Gastrocnemius medialis (tissue), 4 donors: ENCODE results near the gene EXOC2. TPM values are rescaled to one million over a fixed set of nuclear protein-coding genes. Genes with fewer than 3 reads are reported as not detected.

Source experiments
- ATAC-seq, 2 donors: fragments of 150-250 bp; one replicate each; pipeline ENCODE4 v1.9.1; 2016
- DNase-seq, 2 donors: peaks; one replicate each; pipeline ENCODE4 v3.0.0-alpha.2; 2019
- H3K27ac ChIP-seq, 4 donors: fragments of 200-600 bp; sonication (generic); 1 replicate in 1 of 4; 2 replicates in 3 of 4; pipeline ENCODE4 v1.5.1; 2016 to 2018; ENCODE audit warnings: mild to moderate bottlenecking in 2 of 4, moderate library complexity in 1 of 4
- H3K27me3 ChIP-seq, 3 donors: fragments of 200-600 bp; sonication (generic) in 2 of 3; 1 replicate in 1 of 3; 2 replicates in 2 of 3; pipeline versions ENCODE4 v1.5.1 to v1.6.0; 2016 to 2019; ENCODE audit warnings: mild to moderate bottlenecking in 1 of 3, moderate library complexity in 1 of 3
- H3K36me3 ChIP-seq, 2 donors: fragments of 200-600 bp; sonication (generic) in 1 of 2; one replicate each; pipeline ENCODE4 v1.5.1; 2017 to 2018
- H3K4me1 ChIP-seq, 2 donors: fragments of 200-600 bp; sonication (generic) in 1 of 2; one replicate each; pipeline ENCODE4 v1.5.1; 2016 to 2017; ENCODE audit warnings: mild to moderate bottlenecking in 2 of 2
- H3K4me3 ChIP-seq, 4 donors: fragments of 200-600 bp; sonication (generic) in 3 of 4; 1 replicate in 1 of 4; 2 replicates in 3 of 4; pipeline ENCODE4 v1.5.1; 2016 to 2019; ENCODE audit warnings: mild to moderate bottlenecking in 2 of 4
- H3K9me3 ChIP-seq, 3 donors: fragments of 200-600 bp; sonication (generic) in 2 of 3; 1 replicate in 1 of 3; 2 replicates in 2 of 3; pipeline ENCODE4 v1.5.1; 2016 to 2019
- POLR2A ChIP-seq, 2 donors: fragments of 450-650 bp; IDR thresholded peaks; one replicate each; pipeline ENCODE4 v1.6.1; 2017; ENCODE audit warnings: antibody characterized with exemption in 2 of 2, mild to moderate bottlenecking in 2 of 2, moderate library complexity in 2 of 2
- in situ Hi-C, 4 donors: fragments of 200-750 bp; cut with MboI; loops; one replicate each; pipeline versions ENCODE4 v1.15.0 to v1.8.0; 2017; ENCODE audit warnings: low sequenced_read_pairs in 4 of 4
- intact Hi-C: fragments of 100-400 bp; cut with DNase I; formaldehyde crosslinking; loops from one replicate; pipeline ENCODE4 v1.15.1; 2023; ENCODE audit warnings: low total_unique reads
- total RNA-seq, 4 donors: library from RNA; depleted of rRNA; stranded (reverse); fragments of >200 nt; gene quantifications; one replicate each; pipeline versions ENCODE4 v1.1.0 to v1.2.3, GENCODE V29; 2016
- TF ChIP-seq, protein P1 (sequence below), 5 experiments: fragments of 450-650 bp in 3 of 5; fragments of 200-600 bp in 2 of 5; sonication (generic) in 2 of 5; IDR thresholded peaks in 4 of 5; conservative IDR thresholded peaks in 1 of 5; 1 replicate in 4 of 5; 2 replicates in 1 of 5; pipeline ENCODE4 v1.5.1; 2016 to 2019; ENCODE audit warnings: antibody characterized with exemption in 5 of 5, mild to moderate bottlenecking in 3 of 5, moderate library complexity in 3 of 5

Gene EXOC2
- total RNA-seq, 4 donors from 2014 or later: 12.6 to 16.4 (median 15.0) TPM

DNA sequence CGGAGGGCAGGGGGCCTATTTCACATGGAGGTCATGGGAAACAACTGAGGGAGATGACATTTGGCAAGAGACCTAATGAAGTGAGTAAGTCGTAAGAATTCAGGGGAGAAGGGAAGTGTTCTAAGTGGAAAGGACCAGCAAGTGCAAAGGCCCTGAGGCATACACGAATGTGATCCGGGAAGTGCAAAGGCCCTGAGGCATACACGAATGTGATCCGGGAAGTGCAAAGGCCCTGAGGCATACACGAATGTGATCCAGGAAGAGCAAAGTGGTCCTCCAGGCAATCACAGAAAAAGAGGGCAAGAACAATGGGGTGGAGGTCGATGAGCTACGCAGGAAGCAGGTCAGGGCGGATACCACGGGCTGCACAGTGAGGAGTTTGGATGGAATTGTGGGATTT is 24.2 kb upstream of the EXOC2 start:
- TF ChIP-seq, protein P1, sequence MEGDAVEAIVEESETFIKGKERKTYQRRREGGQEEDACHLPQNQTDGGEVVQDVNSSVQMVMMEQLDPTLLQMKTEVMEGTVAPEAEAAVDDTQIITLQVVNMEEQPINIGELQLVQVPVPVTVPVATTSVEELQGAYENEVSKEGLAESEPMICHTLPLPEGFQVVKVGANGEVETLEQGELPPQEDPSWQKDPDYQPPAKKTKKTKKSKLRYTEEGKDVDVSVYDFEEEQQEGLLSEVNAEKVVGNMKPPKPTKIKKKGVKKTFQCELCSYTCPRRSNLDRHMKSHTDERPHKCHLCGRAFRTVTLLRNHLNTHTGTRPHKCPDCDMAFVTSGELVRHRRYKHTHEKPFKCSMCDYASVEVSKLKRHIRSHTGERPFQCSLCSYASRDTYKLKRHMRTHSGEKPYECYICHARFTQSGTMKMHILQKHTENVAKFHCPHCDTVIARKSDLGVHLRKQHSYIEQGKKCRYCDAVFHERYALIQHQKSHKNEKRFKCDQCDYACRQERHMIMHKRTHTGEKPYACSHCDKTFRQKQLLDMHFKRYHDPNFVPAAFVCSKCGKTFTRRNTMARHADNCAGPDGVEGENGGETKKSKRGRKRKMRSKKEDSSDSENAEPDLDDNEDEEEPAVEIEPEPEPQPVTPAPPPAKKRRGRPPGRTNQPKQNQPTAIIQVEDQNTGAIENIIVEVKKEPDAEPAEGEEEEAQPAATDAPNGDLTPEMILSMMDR (IDR thresholded peaks at IDR 0.05 in 4 of 5, conservative IDR thresholded peaks at IDR 0.05 in 1 of 5): no peak
- TF ChIP-seq POLR2A (IDR thresholded peaks at IDR 0.05): no peak
- Histone ChIP-seq H3K27me3 (no peaks in the 10 kb centered on the region), H3K9me3 (no peaks in the 10 kb centered on the region), H3K4me1 (no peaks in the 10 kb centered on the region), H3K36me3 (no peaks in the 10 kb centered on the region), H3K4me3 (no peak overlapping the region), H3K27ac (no peak overlapping the region)
- intact Hi-C loops: no loop called here
- in situ Hi-C loops: loop anchor here in 1 of 4 donors (25.0 kb wide), 1 partner anchor 670 kb away; the partner anchor contains the start of gene FOXF2
- ATAC-seq: no peak
- no peak for DNase-seq

DNA sequence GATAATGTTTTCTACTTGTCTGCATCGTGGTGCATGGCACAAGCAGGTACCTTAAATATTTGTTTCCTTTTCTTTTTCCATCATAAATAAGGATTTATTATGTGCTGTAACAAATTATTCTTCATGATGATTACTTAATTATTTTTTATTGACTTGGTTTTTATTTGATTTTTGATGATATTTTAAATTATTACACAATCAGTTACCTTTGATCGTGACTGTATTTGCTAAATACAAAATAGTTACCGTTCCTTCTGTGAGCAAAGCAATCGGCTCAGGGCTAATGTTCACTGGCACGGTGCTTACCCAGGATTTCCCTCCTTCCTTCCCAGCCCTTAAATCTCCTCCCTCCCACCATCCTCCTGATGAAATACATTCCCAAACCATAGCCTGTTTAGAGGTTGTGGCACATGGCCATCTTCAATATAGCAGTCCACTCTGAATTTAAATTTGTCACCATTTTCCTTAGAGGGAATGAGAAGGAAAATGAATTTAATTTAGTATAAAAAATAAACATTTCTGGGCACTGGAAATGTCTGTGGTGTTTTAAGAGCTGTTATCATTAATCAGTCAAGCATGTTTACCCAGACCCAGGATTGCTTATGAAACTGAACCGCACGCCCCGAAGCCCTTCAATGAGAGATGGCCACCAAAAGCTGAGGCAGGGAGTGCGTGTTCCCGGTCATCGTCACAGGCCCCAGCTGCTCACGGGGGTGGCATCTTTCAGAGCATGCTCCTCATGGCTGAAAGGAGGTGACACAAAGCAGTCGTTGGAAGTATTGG is 23.0 kb upstream of the EXOC2 start:
- H3K9me3 ChIP-seq: no peaks in the 10 kb centered on the region
- H3K27me3 ChIP-seq: peaks cover 0 to 4% (median 0%) of the 10 kb centered on the region in 3 donors
- no peak for DNase-seq
- peaks cover 0 to 2% of the 10 kb centered on the region in 2 donors for H3K4me1 ChIP-seq
- in situ Hi-C loops: loop anchor here in 1 of 4 donors (25.0 kb wide), 1 partner anchor 671 kb away; the partner anchor contains the start of gene FOXF2
- no peak for TF ChIP-seq POLR2A (IDR thresholded peaks at IDR 0.05)
- TF ChIP-seq, protein P1 (IDR thresholded peaks at IDR 0.05 in 4 of 5, conservative IDR thresholded peaks at IDR 0.05 in 1 of 5): no peak
- ATAC-seq: no peak
- no peak overlapping the region for H3K4me3 ChIP-seq
- no peaks in the 10 kb centered on the region for H3K36me3 ChIP-seq
- H3K27ac ChIP-seq: no peak overlapping the region
- intact Hi-C loops: no loop called here

DNA sequence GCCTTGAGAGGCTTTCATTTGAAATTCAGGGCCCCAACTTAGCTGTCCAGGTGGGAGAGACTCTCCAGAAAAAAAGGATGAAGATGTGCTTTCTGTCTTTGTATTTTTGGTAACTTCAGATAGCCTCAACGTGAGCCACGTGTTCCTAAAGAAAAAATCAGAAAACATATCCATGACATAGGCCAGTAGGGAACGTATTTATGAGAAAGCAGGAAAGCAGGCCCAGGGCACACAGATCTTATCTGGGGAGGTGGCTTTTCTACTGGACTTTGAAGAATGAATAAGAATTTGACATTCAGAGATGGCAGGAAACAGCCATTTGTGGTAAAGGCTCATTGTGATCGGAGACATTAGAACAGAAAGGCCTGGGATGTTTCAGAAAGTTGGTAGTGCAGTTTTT is 21.2 kb upstream of the EXOC2 start:
- Histone ChIP-seq H3K4me1 (peaks cover 5 to 8% of the 10 kb centered on the region in 2 donors), H3K27ac (no peak overlapping the region), H3K36me3 (no peaks in the 10 kb centered on the region), H3K4me3 (no peak overlapping the region), H3K9me3 (no peaks in the 10 kb centered on the region), H3K27me3 (peaks cover 0 to 17% (median 0%) of the 10 kb centered on the region in 3 donors)
- TF ChIP-seq, protein P1 (IDR thresholded peaks at IDR 0.05 in 4 of 5, conservative IDR thresholded peaks at IDR 0.05 in 1 of 5): no peak
- TF ChIP-seq POLR2A (IDR thresholded peaks at IDR 0.05): no peak
- no peak for DNase-seq
- ATAC-seq: no peak
- in situ Hi-C loops (loop anchor here in 1 of 4 donors (25.0 kb wide), 1 partner anchor 673 kb away; the partner anchor contains the start of gene FOXF2), intact Hi-C loops (no loop called here)

DNA sequence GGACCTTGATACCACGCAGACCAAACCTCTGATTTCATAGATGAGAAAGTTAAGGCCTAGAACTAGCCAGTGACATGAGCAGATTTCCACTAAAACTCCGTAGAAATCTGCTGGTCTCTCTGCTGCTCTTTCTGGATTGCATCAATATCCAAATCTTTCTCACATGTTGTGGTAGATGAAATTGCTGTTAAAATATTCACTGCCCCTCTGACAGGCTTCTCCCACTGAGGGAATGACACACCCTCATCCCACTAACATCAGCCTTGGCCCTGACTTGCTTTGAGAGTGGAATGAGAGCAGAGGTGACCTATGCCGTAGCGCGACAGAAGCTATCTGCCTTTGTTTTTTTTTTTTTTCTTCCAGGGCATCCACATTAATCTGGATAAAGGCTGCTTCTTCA is 20.4 kb upstream of the EXOC2 start:
- no peak overlapping the region for H3K27ac ChIP-seq
- DNase-seq: no peak
- intact Hi-C loops (no loop called here), in situ Hi-C loops (loop anchor here in 1 of 4 donors (25.0 kb wide), 1 partner anchor 674 kb away; the partner anchor contains the start of gene FOXF2)
- TF ChIP-seq POLR2A (IDR thresholded peaks at IDR 0.05): no peak
- TF ChIP-seq, protein P1 (IDR thresholded peaks at IDR 0.05 in 4 of 5, conservative IDR thresholded peaks at IDR 0.05 in 1 of 5): no peak
- no peaks in the 10 kb centered on the region for H3K36me3 ChIP-seq
- H3K4me3 ChIP-seq: no peak overlapping the region
- peaks cover 5 to 8% of the 10 kb centered on the region in 2 donors for H3K4me1 ChIP-seq
- H3K9me3 ChIP-seq: no peaks in the 10 kb centered on the region
- peaks cover 0 to 17% (median 0%) of the 10 kb centered on the region in 3 donors for H3K27me3 ChIP-seq
- ATAC-seq: no peak
